NCI-H748 (cell line): ENCODE measurements around the gene KCNJ3.

Experiments
- DNase-seq: peaks from one replicate; lab custom pipeline; 2025; ENCODE audit not compliant: unreplicated experiment; lab: John Stamatoyannopoulos, UW

Gene KCNJ3

GRCh38 chr2:154704991-154705390 is 6.5 kb downstream of the KCNJ3 start:
- DNase-seq = peak; percentile 37

- peak; percentile 79 for DNase-seq
Measured at GRCh38 chr2:154706660-154707059, 8.2 kb downstream of the KCNJ3 start.

GRCh38 chr2:154707994-154708575 is 9.6 kb downstream of the KCNJ3 start:
- DNase-seq = peak; percentile 56

- DNase-seq = peak; percentile 48
Measured at GRCh38 chr2:154709215-154709614, 10.7 kb downstream of the KCNJ3 start.

- DNase-seq = no peak
Measured at GRCh38 chr2:154710078-154710477, 11.6 kb downstream of the KCNJ3 start.

- no peak for DNase-seq
Measured at GRCh38 chr2:154710685-154711084, 12.2 kb downstream of the KCNJ3 start.

- DNase-seq = no peak
Measured at GRCh38 chr2:154713675-154714074, 15.2 kb downstream of the KCNJ3 start.

- no peak for DNase-seq
Measured at GRCh38 chr2:154720651-154721050, 22.2 kb downstream of the KCNJ3 start.

- peak; percentile 52 for DNase-seq
Measured at GRCh38 chr2:154724194-154724797, 25.8 kb downstream of the KCNJ3 start.

GRCh38 chr2:154740361-154740760 is 41.9 kb downstream of the KCNJ3 start:
- peak; percentile 62 for DNase-seq

- no peak for DNase-seq
Measured at GRCh38 chr2:154758871-154759270, 60.4 kb downstream of the KCNJ3 start.

GRCh38 chr2:154762638-154763037 is 64.1 kb downstream of the KCNJ3 start:
- DNase-seq = peak; percentile 62

GRCh38 chr2:154771664-154772284 is 73.3 kb downstream of the KCNJ3 start:
- DNase-seq = no peak

- DNase-seq = no peak
Measured at GRCh38 chr2:154776825-154777224, 78.3 kb downstream of the KCNJ3 start.

- DNase-seq = no peak
Measured at GRCh38 chr2:154794406-154794805, 95.9 kb downstream of the KCNJ3 start.

GRCh38 chr2:154795651-154796050 is 97.2 kb downstream of the KCNJ3 start:
- no peak for DNase-seq

- no peak for DNase-seq
Measured at GRCh38 chr2:154804451-154804850, 106.0 kb downstream of the KCNJ3 start.

- DNase-seq = no peak
Measured at GRCh38 chr2:154813636-154814035, 115.1 kb downstream of the KCNJ3 start.

- peak; percentile 22 for DNase-seq
Measured at GRCh38 chr2:154814856-154815255, 116.4 kb downstream of the KCNJ3 start.

GRCh38 chr2:154825358-154825757 is 126.9 kb downstream of the KCNJ3 start:
- no peak for DNase-seq

- no peak for DNase-seq
Measured at GRCh38 chr2:154826827-154827226, 128.3 kb downstream of the KCNJ3 start.

- no peak for DNase-seq
Measured at GRCh38 chr2:154827286-154827685, 128.8 kb downstream of the KCNJ3 start.

GRCh38 chr2:154832711-154833110 is 134.2 kb downstream of the KCNJ3 start:
- DNase-seq = no peak
